Activated CD8-positive, alpha-beta memory T cell treated with anti-CD3 and anti-CD28 coated beads, Interleukin-2, amount 10 ng/mL, durations not matched to agents 7 days and 5 days (primary cell): ENCODE measurements around the gene COPS7A. TPM values are rescaled to one million over a fixed set of nuclear protein-coding genes. Genes with fewer than 3 reads are reported as not detected.

Experiments used
- ATAC-seq: fragments of 150-1000 bp; cut with Tn5 transposase; one replicate; pipeline ENCODE4 v1.10.0; 2021; ENCODE audit warnings: moderate library complexity
- CTCF ChIA-PET: fragments of 350-600 bp; sonication (Branson Sonifier 250); formaldehyde crosslinking; loops from one replicate; lab custom pipeline; 2021; ENCODE audit warnings: antibody characterized with exemption; lab: Charles Lee
- DNase-seq: peaks from one replicate; pipeline ENCODE4 v3.0.0-alpha.2; 2020
- H3K27ac Mint-ChIP-seq: one replicate; pipeline ENCODE4 v1.8.0; 2021; ENCODE audit warnings: mild to moderate bottlenecking, mixed read lengths
- H3K27me3 Mint-ChIP-seq: one replicate; pipeline ENCODE4 v1.8.0; 2021; ENCODE audit warnings: mixed read lengths
- H3K36me3 Mint-ChIP-seq: one replicate; pipeline ENCODE4 v1.8.0; 2021; ENCODE audit warnings: mild to moderate bottlenecking, mixed read lengths
- H3K4me1 Mint-ChIP-seq: one replicate; pipeline ENCODE4 v1.8.0; 2021; ENCODE audit warnings: mixed read lengths
- H3K4me3 Mint-ChIP-seq: one replicate; pipeline ENCODE4 v1.8.0; 2021; ENCODE audit warnings: mild to moderate bottlenecking, moderate library complexity, mixed read lengths
- H3K9me3 Mint-ChIP-seq: one replicate; pipeline ENCODE4 v1.8.0; 2022; ENCODE audit warnings: low read depth, mixed read lengths
- total RNA-seq, 2 experiments: library from RNA; stranded (reverse); gene quantifications; one replicate each; pipeline ENCODE4 v1.2.3, GENCODE V29; 2021

The COPS7A gene
- total RNA-seq, 2 experiments from 2014 or later = 28.2 to 30.0 TPM

DNA sequence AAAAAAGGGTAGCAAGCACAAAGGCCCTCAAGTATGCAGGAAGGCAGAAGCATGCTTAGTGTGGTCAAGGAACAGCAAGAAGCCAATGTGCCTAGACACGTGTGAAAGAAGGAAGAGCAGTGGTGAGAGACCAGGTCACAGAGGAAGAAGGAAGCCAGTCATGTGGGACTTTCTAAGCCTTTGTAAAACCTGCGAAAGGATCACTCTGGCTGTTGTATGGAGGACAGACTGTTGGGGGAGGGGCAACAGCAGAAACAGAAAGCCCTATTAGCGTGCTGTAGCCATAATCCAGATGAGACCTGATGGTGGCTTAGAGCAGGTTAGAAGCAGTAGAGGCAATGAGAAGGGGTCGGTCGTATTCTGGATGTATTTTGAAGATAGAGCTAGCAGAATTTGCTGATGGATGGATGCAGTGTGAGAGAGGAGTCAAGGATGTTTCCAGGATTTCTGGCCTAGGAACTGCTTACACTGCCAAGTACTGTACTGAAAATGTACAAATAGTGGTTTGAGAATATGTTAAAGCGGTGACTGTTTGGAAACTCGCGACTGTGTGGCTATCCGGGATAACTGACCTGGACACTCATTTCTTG, 34.8 kb downstream of the COPS7A start:
- CTCF ChIA-PET = interaction anchor here (1.6 to 9.9 kb wide), 6 partner anchors 8 to 133 kb away, joined by 3 to 120 read pairs (median 4); partner anchors contain the start of genes GPR162, P3H3 and PTMS
- no peak overlapping the region for H3K27ac Mint-ChIP-seq
- no peaks in the 10 kb centered on the region for H3K36me3 Mint-ChIP-seq
- H3K4me1 Mint-ChIP-seq = peaks cover 18% of the 10 kb centered on the region
- H3K27me3 Mint-ChIP-seq = peaks cover 18% of the 10 kb centered on the region
- no peaks in the 10 kb centered on the region for H3K9me3 Mint-ChIP-seq
- no peak for ATAC-seq
- DNase-seq = no peak
- H3K4me3 Mint-ChIP-seq = no peak overlapping the region

DNA sequence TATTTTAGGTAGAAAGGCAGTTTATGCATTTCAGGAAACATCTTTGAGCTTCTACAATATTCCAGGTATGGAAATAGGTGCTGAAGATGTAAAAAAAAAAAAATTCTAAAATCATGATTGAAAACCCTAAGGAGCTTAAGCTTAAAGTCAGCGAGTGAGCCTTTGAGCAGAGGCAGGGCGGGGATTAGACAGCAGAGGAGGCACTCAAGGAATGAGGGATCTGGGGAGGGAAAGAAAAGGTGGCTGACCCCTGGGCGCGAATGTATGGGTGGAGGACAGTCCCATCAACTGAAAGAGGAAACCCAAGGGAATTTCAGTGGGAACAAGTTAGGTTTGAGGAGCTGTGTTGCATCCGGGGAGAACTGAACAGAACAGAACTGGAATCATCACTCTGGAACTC, 35.9 kb downstream of the COPS7A start:
- no peaks in the 10 kb centered on the region for H3K36me3 Mint-ChIP-seq
- peaks cover 22% of the 10 kb centered on the region for H3K27me3 Mint-ChIP-seq
- peaks cover 25% of the 10 kb centered on the region for H3K4me1 Mint-ChIP-seq
- H3K9me3 Mint-ChIP-seq = no peaks in the 10 kb centered on the region
- no peak overlapping the region for H3K4me3 Mint-ChIP-seq
- H3K27ac Mint-ChIP-seq = no peak overlapping the region
- DNase-seq (no peak), ATAC-seq (no peak)
- CTCF ChIA-PET = interaction anchor here (0.8 to 9.9 kb wide), 9 partner anchors 10 to 76 kb away, joined by 3 to 120 read pairs (median 3); partner anchors contain the start of genes GPR162 and P3H3

DNA sequence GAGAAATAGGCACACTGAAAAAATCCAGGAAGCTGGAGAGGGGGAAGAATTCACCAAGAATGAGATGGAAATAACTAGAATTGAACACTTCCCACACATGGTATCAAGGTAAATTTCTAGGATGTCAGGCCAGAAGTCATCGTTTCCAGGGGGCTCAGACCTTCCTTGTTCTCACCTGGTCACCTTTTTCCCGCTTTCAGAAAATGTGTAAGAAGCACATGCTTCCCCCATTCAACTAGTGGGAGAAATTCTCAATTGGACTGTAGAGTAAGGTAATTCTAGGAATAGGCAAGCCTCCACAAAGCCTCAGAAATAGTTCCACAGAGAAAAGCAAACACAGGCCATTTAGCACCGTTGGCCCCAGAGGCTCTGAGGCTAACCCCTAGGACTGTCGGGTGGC, 39.5 kb downstream of the COPS7A start:
- Mint-ChIP-seq H3K27me3 (peaks cover 30% of the 10 kb centered on the region), H3K4me3 (no peak overlapping the region)
- CTCF ChIA-PET = interaction anchor here (1.2 to 3.2 kb wide), 4 partner anchors 10 to 17 kb away, joined by 6 to 29 read pairs (median 8); partner anchors contain the start of gene MLF2

DNA sequence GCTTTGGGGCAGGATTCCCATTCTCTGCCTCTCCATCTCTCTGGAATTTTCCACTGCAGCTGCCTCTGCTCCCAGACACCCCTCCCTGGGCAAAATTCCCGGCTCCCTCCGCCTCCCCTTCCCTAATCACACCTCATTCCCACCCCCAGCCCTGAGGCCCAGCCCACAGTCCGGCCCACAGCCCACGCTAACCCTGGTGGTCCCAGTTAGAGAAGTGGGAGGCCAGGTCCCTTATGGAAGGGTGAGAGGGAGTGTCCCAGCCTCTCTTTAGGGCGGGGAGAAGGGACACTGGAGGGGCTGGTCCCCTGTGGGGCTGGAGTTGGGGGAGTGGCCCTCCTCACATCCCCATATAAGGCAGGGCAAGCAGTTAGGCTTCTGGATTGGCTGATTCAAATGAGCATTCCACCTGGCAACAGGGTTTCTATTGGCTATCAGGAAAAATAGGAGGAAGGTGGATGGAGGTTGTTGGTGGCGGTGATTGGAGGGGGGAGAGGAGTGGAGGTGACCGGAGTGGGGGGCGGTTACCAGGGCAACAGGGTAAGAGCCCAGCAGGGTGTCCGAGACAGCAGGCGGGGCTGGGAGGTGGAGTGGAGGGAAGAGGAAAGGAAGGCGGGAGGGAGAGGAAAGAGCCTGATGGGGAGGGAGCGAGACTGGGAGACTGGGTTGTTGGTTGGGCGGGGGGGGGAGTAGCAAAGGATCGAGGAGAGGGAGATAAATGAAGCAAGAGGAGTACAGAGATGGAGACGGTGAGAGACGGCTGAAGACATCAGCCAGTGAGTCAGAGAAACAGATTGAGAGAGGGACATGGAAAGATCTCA, 40.4 kb downstream of the COPS7A start:
- Mint-ChIP-seq H3K27me3 (peaks cover 30% of the 10 kb centered on the region), H3K36me3 (peaks cover 4% of the 10 kb centered on the region), H3K27ac (peak overlapping the region; percentile 39), H3K9me3 (no peaks in the 10 kb centered on the region), H3K4me1 (peaks cover 40% of the 10 kb centered on the region), H3K4me3 (peak overlapping the region; percentile 62)
- peak; percentile 82 for ATAC-seq
- CTCF ChIA-PET = interaction anchor here (1.2 to 6.5 kb wide), 5 partner anchors 10 to 15 kb away, joined by 6 to 108 read pairs (median 29); partner anchors contain the start of gene MLF2
- peak; percentile 87 for DNase-seq

More for the DNA sequence above, 39.5 kb downstream of the COPS7A start:
- peaks cover 4% of the 10 kb centered on the region for H3K36me3 Mint-ChIP-seq
- ATAC-seq = no peak
- H3K9me3 Mint-ChIP-seq = no peaks in the 10 kb centered on the region
- no peak for DNase-seq
- H3K4me1 Mint-ChIP-seq = peaks cover 40% of the 10 kb centered on the region
- no peak overlapping the region for H3K27ac Mint-ChIP-seq

DNA sequence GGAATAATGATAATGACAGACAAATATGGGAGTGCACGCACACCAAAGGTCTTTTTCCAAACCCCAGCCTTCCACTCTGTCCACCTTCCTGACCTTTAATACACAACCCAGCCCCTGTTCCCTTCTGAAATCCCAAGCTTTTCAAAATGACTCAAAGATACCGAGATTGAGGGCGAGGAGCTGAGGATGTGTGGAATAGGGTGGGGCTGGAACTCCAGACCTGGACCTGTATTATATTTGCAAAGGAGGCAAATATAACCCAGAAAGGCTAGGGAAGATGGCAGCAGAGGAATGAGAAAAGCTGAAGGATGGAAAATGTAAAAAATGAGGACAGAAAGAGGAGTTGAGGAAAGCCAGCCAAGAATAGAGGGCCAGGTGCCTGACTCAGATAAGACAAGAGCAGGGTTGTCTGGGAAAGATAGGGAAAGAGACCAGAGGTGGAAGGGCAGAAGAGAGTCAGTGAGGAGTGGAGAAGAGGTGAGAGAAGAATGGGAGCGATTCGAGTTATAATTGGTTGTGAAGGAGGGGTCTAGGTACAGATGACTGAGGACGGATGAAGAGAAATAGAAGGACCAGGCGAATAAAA, 41.3 kb downstream of the COPS7A start:
- no peaks in the 10 kb centered on the region for H3K9me3 Mint-ChIP-seq
- H3K4me3 Mint-ChIP-seq = peak overlapping the region; percentile 71
- DNase-seq = no peak
- peaks cover 4% of the 10 kb centered on the region for H3K36me3 Mint-ChIP-seq
- ATAC-seq = no peak
- CTCF ChIA-PET = interaction anchor here (1.0 to 6.5 kb wide), 5 partner anchors 11 to 348 kb away, joined by 3 to 108 read pairs (median 5); partner anchors contain the start of gene MLF2
- H3K27ac Mint-ChIP-seq = peak overlapping the region; percentile 38
- peaks cover 43% of the 10 kb centered on the region for H3K4me1 Mint-ChIP-seq
- peaks cover 26% of the 10 kb centered on the region for H3K27me3 Mint-ChIP-seq

DNA sequence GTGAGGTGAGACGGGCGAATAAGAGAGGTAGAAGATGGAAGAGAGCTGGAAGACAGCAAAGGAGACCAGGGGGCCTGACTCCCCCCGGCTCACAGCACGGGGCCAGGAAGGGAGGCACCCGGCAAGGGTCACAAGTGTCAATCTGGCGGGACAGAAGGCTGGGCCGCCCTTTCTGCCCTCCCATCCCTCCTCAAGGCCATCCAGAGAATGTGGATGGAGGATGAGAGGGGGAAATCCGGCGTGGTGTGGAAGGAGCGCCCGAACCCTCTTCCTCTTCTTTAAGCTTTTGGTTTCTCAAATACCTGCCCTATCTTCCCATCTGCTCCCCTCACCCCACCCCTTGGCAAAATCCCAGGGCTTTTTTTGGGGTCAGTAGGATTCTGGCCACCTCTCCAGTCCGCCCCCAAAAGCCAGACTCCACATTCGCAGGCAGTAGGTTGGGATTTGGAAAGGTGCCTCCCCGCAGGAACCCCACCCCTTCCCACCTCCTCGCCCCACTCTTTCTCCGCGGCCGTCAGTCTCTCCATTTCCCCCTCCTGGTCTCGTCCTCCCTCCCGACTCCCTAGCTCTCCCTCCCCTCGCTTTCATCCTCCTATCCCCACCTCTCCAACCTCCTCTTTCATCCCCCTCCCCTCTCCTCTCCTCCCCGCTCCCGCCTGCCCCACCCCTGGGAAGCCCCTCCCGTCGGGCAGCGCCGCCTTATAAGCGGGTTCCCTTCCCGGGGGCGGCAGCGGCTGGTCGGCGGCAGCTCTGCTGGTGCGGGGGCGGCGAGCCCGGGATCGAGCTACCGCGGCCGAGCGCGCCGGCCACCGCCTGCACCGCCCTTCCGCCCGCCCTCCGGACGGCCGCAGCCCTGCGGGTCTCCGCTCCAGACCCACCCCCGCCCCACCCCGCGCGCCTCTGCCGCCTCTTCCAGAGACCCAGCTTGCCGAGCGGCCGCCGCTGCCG, 42.1 kb downstream of the COPS7A start, which contains the start of gene PTMS:
PTMS (plus strand) TSS at position 730 of the 948 bp plus-strand sequence. CDS start 343 bp downstream, outside the sequence.
- CTCF ChIA-PET = interaction anchor here (0.6 to 6.5 kb wide), 31 partner anchors 8 to 347 kb away, joined by 3 to 108 read pairs (median 5); partner anchors contain the start of genes CDCA3, COPS7A, GPR162 and LPAR5
- H3K27ac Mint-ChIP-seq = peak within 1 kb of the TSS; percentile 73
- peaks cover 44% of the 10 kb centered on the region for H3K4me1 Mint-ChIP-seq
- peaks cover 7% of the 10 kb centered on the region for H3K36me3 Mint-ChIP-seq
- DNase-seq = peak; percentile 62
- ATAC-seq = peak; percentile 14
- H3K9me3 Mint-ChIP-seq = no peaks in the 10 kb centered on the region
- peaks cover 26% of the 10 kb centered on the region for H3K27me3 Mint-ChIP-seq
- peak within 1 kb of the TSS; percentile 77 for H3K4me3 Mint-ChIP-seq

DNA sequence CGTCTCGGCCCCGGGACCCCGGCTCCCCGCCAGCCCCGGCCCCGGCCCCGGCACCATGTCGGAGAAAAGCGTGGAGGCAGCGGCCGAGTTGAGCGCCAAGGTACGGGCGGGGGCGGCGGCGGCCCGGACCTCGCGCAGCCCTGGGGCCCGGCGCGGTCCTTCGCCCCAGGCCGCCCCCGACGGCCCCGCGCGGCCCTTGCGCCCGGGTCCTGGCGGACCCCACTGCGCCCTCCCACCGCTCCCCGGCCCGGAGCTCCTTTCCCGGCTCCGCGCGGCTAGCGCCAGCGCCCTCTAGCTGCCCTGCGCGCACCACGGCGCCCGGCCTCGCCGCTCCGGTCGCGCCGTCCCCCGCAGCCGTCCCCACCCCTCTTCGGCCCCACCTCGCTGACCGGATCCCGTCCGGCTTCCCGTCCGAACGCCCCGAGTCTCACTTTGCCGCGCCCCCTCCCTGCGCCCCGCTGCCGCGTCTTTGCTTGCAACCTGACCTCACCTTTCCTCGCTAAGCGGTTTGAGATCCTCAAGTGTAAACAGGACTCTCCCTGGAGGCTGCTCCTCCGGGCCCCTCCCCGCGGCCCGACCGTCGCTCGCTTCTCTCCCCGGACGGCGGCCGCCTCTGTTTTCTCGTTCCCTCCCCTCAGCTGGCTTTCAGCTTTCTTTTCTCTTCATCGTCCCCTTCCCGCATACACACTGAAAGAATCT, 43.0 kb downstream of the COPS7A start:
- H3K27me3 Mint-ChIP-seq = peaks cover 26% of the 10 kb centered on the region
- peak overlapping the region; percentile 73 for H3K27ac Mint-ChIP-seq
- no peaks in the 10 kb centered on the region for H3K9me3 Mint-ChIP-seq
- H3K4me1 Mint-ChIP-seq = peaks cover 53% of the 10 kb centered on the region
- ATAC-seq = peak; percentile 69
- CTCF ChIA-PET = interaction anchor here (0.6 to 6.5 kb wide), 33 partner anchors 9 to 346 kb away, joined by 3 to 108 read pairs (median 4); partner anchors contain the start of genes CDCA3, COPS7A, GPR162 and LPAR5
- DNase-seq = peak; percentile 73
- H3K4me3 Mint-ChIP-seq = peak overlapping the region; percentile 77
- H3K36me3 Mint-ChIP-seq = peaks cover 7% of the 10 kb centered on the region

DNA sequence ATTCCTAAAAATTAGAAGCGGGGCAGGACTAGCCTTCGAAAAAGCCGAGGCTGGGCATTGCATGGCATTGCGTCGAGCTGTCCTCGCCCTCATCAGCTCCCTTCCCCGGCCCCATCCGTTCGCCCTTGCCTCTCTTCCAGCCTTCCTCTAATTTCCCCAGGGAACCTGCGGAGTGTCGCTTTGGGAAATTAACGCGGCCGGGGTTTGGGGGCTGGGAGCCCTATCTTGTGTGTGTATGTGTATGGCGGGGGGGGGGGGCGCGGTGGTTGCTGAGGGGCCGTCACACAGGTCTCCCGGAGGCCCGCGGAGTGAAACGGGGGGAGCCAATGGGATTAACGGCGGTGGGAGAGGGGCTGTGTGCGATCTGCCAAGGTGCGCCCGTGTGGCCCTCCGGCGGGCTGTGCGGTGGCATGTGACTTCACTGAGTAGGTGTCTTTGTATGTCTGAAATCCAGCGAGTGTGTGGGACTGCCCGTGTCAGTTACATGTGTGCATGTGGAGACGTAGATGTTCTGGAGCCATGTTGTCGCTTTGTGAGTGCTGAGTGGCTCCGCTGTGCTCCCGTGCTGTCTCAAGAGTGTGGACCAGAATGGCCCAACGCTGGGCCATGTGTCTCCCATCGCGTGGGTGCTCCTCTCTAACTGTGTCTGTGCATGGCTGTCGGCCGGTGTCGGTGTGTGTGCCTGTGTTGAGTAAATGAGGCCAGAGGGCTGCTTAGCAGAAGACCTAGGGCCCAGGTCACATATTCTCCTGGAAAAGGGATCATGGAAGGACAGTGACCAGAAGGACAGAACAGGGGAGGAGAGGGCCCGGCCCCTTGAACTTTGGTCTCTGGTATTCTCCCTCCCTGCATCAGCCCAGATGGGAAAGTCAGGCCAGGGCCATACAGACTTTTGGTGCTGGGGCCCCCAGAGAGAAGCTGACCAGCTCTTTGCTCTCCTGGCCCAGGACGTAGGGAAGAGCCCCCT, 43.8 kb downstream of the COPS7A start:
- CTCF ChIA-PET = interaction anchor here (0.8 to 6.5 kb wide), 27 partner anchors 9 to 235 kb away, joined by 3 to 108 read pairs (median 5); partner anchors contain the start of genes CDCA3, COPS7A, GPR162 and LPAR5
- H3K4me1 Mint-ChIP-seq = peaks cover 56% of the 10 kb centered on the region
- peaks cover 8% of the 10 kb centered on the region for H3K36me3 Mint-ChIP-seq
- H3K9me3 Mint-ChIP-seq = no peaks in the 10 kb centered on the region
- DNase-seq (no peak), ATAC-seq (no peak)
- H3K27ac Mint-ChIP-seq = peak overlapping the region; percentile 73
- peak overlapping the region; percentile 77 for H3K4me3 Mint-ChIP-seq
- H3K27me3 Mint-ChIP-seq = peaks cover 19% of the 10 kb centered on the region

DNA sequence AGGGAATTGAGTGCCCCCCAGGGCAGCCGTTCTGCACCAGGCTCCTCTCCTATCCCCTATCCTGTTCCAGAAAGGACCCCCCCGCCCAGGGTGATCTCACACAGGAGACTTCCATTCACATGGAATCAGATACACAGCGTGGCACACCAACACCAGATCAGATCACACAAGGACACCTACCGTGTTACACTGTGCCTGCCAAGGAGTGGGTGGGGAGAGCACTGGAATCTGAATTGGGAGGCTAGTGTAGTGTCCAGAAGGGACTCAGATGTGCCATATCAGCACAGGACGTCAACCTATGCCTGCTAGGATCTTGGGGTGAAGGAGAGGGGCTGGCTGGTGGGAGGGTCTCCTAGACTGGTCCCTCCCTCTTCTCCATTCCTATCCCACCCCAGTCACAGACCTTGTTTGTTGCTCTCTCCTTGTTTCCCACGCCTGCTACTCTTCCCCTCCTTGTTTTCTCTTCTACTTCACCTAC, 44.6 kb downstream of the COPS7A start:
- CTCF ChIA-PET = interaction anchor here (4.8 to 6.5 kb wide), 2 partner anchors 11 to 15 kb away, joined by 90 to 108 read pairs; partner anchors contain the start of gene MLF2

DNA sequence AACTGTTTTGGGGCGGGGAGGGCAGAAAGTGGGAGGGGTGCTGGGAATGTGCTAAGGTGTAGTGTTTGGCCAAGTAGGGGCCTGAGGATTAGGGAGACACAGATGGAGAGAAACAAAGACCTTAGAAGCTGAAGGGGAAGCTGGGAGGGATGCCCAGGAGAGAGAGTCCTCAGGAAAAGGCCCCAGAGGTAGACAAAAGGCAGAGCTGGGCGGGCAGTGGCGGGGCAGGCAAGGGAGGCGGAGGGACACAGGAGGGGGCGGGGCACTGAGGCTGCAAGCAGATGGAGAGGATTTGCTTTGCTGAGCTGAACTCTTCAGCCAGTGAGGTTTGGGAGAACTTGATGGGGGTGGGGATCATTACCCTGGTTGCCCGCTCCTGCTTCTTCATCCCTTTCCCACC, 45.1 kb downstream of the COPS7A start:
- no peak for DNase-seq
- Mint-ChIP-seq H3K9me3 (no peaks in the 10 kb centered on the region), H3K4me3 (peak overlapping the region; percentile 77), H3K36me3 (peaks cover 13% of the 10 kb centered on the region), H3K4me1 (peaks cover 52% of the 10 kb centered on the region), H3K27ac (no peak overlapping the region), H3K27me3 (peaks cover 14% of the 10 kb centered on the region)
- ATAC-seq = no peak
- CTCF ChIA-PET = interaction anchor here (0.6 to 6.5 kb wide), 4 partner anchors 10 to 56 kb away, joined by 3 to 108 read pairs (median 46); partner anchors contain the start of gene MLF2

More for the DNA sequence above, 44.6 kb downstream of the COPS7A start:
- Mint-ChIP-seq H3K9me3 (no peaks in the 10 kb centered on the region), H3K4me3 (peak overlapping the region; percentile 77), H3K4me1 (peaks cover 56% of the 10 kb centered on the region), H3K27ac (no peak overlapping the region), H3K27me3 (peaks cover 15% of the 10 kb centered on the region), H3K36me3 (peaks cover 11% of the 10 kb centered on the region)
- ATAC-seq = no peak
- no peak for DNase-seq
